ENCODE data around the gene POLA2.

POLA2 gene

DNA sequence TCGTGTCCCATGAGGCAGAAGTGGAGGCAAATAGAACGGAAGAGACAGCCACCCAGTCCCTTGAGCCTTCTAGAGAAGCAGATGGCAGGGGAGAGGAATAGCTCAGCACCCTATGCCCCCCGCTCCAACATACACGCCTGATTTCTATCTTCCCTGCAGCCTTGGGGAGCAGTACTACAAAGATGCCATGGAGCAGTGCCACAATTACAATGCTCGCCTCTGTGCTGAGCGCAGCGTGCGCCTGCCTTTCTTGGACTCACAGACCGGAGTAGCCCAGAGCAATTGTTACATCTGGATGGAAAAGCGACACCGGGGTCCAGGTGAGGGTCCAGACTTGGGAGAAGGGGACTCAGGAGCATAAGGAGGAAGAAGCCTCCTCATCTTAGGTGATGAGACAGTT, 78.5 kb downstream of the POLA2 start:
- H2BK120ac ChIP-seq (ENCODE audit: insufficient read depth, low read length, poor library complexity), result no peak overlapping the region
- H3K4ac ChIP-seq (ENCODE audit: low read depth, low read length), result no peak overlapping the region
- WGBS (ENCODE audit: extremely low coverage, insufficient coverage, insufficient read length), result no CpG with 5 or more reads among the region's 11 CpGs
- no peaks in the 10 kb centered on the region for H3K4me1 ChIP-seq (ENCODE audit: control insufficient read depth in 1 of 2, insufficient read depth in 2 of 2, low read length in 2 of 2)
- H3K18ac ChIP-seq (ENCODE audit: low read length), result no peak overlapping the region
- no peak overlapping the region for H3K4me3 ChIP-seq (ENCODE audit: low read depth, low read length)
- H3K36me3 ChIP-seq (ENCODE audit: control insufficient read depth in 1 of 2, insufficient read depth in 2 of 2, low read length in 2 of 2), result peaks cover 51 to 53% of the 10 kb centered on the region in 2 experiments
- no peak overlapping the region for H3K23ac ChIP-seq (ENCODE audit: low read length)
- no peak overlapping the region for H3K9ac ChIP-seq (ENCODE audit: low read length)
- no peak for DNase-seq
- no peak overlapping the region for H4K8ac ChIP-seq (ENCODE audit: low read depth, low read length)
- no peak overlapping the region for H3K4me2 ChIP-seq (ENCODE audit: low read length)
- H2BK5ac ChIP-seq (ENCODE audit: low read depth, low read length, poor library complexity), result no peak overlapping the region
- no peak overlapping the region for H4K91ac ChIP-seq (ENCODE audit: low read depth, low read length)
- no peak overlapping the region for H2BK12ac ChIP-seq (ENCODE audit: low read length)
- H3K27ac ChIP-seq (ENCODE audit: low read depth, low read length), result no peak overlapping the region
- no peak overlapping the region for H4K12ac ChIP-seq (ENCODE audit: low read depth, low read length)
- H3K79me2 ChIP-seq (ENCODE audit: control insufficient read depth, insufficient read depth, low read length, poor library complexity), result no peaks in the 10 kb centered on the region
- H2AFZ ChIP-seq (ENCODE audit: insufficient read depth, low read length, poor library complexity), result no peak overlapping the region
- H3K9me3 ChIP-seq (ENCODE audit: insufficient read depth, low read depth, low read length), result no peaks in the 10 kb centered on the region
- no peaks in the 10 kb centered on the region for H3K27me3 ChIP-seq (ENCODE audit: insufficient read depth, low read length)
- H3K79me1 ChIP-seq (ENCODE audit: low read length), result no peaks in the 10 kb centered on the region
- no peak overlapping the region for H2AK5ac ChIP-seq (ENCODE audit: low read length)
- H3K14ac ChIP-seq (ENCODE audit: low read length), result no peak overlapping the region

DNA sequence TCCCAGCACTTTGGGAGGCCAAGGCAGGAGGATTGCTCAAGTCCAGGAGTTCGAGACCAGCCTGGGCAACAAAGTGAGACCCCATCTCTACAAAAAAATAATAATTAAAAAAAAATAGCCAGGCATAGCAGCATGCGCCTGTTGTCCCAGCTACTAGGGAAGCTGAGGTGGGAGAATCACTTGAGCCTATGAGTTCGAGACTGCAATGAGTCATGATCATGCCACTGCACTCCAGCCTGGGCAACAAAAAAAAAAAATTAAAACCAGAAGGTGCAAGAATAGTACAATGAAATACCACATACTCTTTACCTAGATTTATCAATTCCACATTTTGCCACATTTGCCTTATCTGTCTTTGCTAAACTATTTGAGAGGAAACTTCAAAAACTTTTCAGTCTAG, 80.1 kb downstream of the POLA2 start:
- Histone ChIP-seq H3K27ac (ENCODE audit: low read depth, low read length) (no peak overlapping the region), H2AK5ac (ENCODE audit: low read length) (no peak overlapping the region), H4K91ac (ENCODE audit: low read depth, low read length) (no peak overlapping the region), H4K12ac (ENCODE audit: low read depth, low read length) (no peak overlapping the region), H3K27me3 (ENCODE audit: insufficient read depth, low read length) (no peaks in the 10 kb centered on the region), H3K14ac (ENCODE audit: low read length) (no peak overlapping the region), H3K4me3 (ENCODE audit: low read depth, low read length) (no peak overlapping the region), H2BK12ac (ENCODE audit: low read length) (no peak overlapping the region), H3K23ac (ENCODE audit: low read length) (no peak overlapping the region), H3K4me2 (ENCODE audit: low read length) (no peak overlapping the region), H3K18ac (ENCODE audit: low read length) (no peak overlapping the region), H3K4ac (ENCODE audit: low read depth, low read length) (no peak overlapping the region), H3K79me2 (ENCODE audit: control insufficient read depth, insufficient read depth, low read length, poor library complexity) (no peaks in the 10 kb centered on the region), H3K79me1 (ENCODE audit: low read length) (no peaks in the 10 kb centered on the region), H3K4me1 (ENCODE audit: control insufficient read depth in 1 of 2, insufficient read depth in 2 of 2, low read length in 2 of 2) (no peaks in the 10 kb centered on the region), H3K9ac (ENCODE audit: low read length) (no peak overlapping the region), H2BK120ac (ENCODE audit: insufficient read depth, low read length, poor library complexity) (no peak overlapping the region), H4K8ac (ENCODE audit: low read depth, low read length) (no peak overlapping the region), H2BK5ac (ENCODE audit: low read depth, low read length, poor library complexity) (no peak overlapping the region), H3K9me3 (ENCODE audit: insufficient read depth, low read depth, low read length) (no peaks in the 10 kb centered on the region), H2AFZ (ENCODE audit: insufficient read depth, low read length, poor library complexity) (no peak overlapping the region), H3K36me3 (ENCODE audit: control insufficient read depth in 1 of 2, insufficient read depth in 2 of 2, low read length in 2 of 2) (peaks cover 60 to 68% of the 10 kb centered on the region in 2 experiments)
- no CpG with 5 or more reads among the region's 3 CpGs for WGBS (ENCODE audit: extremely low coverage, insufficient coverage, insufficient read length)
- no peak for DNase-seq
